Measurements from ENCODE around the gene EHBP1L1. TPM values are rescaled to one million over a fixed set of nuclear protein-coding genes. Genes with fewer than 3 reads are reported as not detected.

EHBP1L1 gene
- total and polyA plus RNA-seq, 2 of the 13 experiments (the other 11 are each of a cell fraction or from before 2014, with no cell fraction given) = 8.3 to 10.6 TPM

DNA sequence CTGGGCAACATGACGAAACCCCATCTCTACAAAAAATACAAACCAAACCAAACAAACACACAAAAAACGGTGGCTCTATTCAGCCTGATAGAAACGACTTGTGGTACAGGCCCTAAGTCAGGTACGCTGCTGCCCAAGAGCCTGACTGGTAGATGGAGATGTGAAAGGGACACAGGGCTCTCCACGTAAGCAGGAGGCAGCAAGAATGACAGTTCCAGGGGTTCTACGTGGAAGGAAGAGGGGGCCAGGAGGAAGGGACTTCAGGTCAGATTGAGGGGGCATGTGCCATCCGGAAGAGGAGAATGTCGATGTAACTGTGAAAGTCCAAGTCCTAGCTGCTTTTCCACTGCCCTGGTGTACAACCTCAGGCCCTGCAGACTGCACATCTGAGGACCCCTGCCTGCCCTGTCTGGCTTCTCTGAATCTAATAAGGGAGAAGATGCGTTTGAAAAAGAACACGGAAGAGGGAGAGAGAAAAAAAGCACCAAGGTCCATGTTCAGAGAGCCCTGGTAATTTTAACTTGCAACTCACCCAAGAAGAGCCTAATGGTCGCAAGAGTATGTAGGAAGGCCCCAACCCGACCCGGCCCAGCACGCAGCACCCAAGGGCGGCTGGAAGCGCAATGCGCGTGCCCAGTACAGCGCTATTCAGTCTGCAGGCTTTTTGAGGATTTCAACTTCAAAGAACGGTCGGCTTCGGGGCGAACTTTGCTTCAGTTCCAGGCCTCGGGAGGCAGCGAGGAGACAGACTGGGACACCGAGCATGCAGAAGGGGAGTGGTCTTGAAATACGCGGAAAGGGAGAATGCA, 6.5 kb upstream of the EHBP1L1 start (continued):
- TF ChIP-seq SMAD9 (CRISPR knock-in tag; IDR thresholded peaks at IDR 0.05) = peak; percentile 77; the same call in 1 of the 2 replicates
- TF ChIP-seq ZNF724P (CRISPR knock-in tag; IDR thresholded peaks at IDR 0.05; ENCODE audit: borderline replicate concordance) = 0 out of 2 replicates have a peak, but pooled peaks have one; percentile 28
- TF ChIP-seq NKX3-1 (CRISPR knock-in tag; IDR thresholded peaks at IDR 0.05) = peak; percentile 67
- TF ChIP-seq NR2F6 (IDR thresholded peaks at IDR 0.05) = no peak
- no peak for TF ChIP-seq NR2F6 (CRISPR knock-in tag; IDR thresholded peaks at IDR 0.05)
- 0 out of 2 replicates have a peak, but pooled peaks have one; percentile 28 for TF ChIP-seq HOXD1 (CRISPR knock-in tag; IDR thresholded peaks at IDR 0.05)
- TF ChIP-seq, protein P1, sequence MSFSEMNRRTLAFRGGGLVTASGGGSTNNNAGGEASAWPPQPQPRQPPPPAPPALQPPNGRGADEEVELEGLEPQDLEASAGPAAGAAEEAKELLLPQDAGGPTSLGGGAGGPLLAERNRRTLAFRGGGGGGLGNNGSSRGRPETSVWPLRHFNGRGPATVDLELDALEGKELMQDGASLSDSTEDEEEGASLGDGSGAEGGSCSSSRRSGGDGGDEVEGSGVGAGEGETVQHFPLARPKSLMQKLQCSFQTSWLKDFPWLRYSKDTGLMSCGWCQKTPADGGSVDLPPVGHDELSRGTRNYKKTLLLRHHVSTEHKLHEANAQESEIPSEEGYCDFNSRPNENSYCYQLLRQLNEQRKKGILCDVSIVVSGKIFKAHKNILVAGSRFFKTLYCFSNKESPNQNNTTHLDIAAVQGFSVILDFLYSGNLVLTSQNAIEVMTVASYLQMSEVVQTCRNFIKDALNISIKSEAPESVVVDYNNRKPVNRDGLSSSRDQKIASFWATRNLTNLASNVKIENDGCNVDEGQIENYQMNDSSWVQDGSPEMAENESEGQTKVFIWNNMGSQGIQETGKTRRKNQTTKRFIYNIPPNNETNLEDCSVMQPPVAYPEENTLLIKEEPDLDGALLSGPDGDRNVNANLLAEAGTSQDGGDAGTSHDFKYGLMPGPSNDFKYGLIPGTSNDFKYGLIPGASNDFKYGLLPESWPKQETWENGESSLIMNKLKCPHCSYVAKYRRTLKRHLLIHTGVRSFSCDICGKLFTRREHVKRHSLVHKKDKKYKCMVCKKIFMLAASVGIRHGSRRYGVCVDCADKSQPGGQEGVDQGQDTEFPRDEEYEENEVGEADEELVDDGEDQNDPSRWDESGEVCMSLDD (CRISPR knock-in tag; IDR thresholded peaks at IDR 0.05; ENCODE audit: borderline replicate concordance) = 0 out of 2 replicates have a peak, but pooled peaks have one; percentile 33
- no peak for TF ChIP-seq NBN (conservative IDR thresholded peaks at IDR 0.05)
- no peak for TF ChIP-seq NONO (IDR thresholded peaks at IDR 0.05)
- peak; percentile 62; the same call in 1 of the 2 replicates for TF ChIP-seq NONO (CRISPR knock-in tag; conservative IDR thresholded peaks at IDR 0.05)
- no peak for TF ChIP-seq ZNF557 (CRISPR knock-in tag; IDR thresholded peaks at IDR 0.05)
- TF ChIP-seq, protein P2, sequence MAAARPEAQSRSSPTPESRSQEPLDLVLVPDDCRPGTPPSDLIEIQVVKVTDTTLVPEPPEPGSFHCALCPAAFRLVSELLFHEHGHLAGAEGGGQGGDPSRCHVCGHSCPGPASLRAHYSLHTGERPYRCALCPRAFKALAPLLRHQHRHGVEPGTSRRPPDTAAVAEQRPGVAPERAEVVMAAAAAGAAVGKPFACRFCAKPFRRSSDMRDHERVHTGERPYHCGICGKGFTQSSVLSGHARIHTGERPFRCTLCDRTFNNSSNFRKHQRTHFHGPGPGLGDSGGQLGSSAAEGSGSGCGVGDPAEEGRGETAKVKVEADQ (CRISPR knock-in tag; IDR thresholded peaks at IDR 0.05; ENCODE audit: borderline replicate concordance) = no peak
- TF ChIP-seq ZNF670 (CRISPR knock-in tag; IDR thresholded peaks at IDR 0.05; ENCODE audit: borderline replicate concordance) = peak; percentile 58; the same call in 1 of the 2 replicates
- 0 out of 2 replicates have a peak, but pooled peaks have one; percentile 26 for TF ChIP-seq ZNF772 (CRISPR knock-in tag; IDR thresholded peaks at IDR 0.05)
- TF ChIP-seq NCOA1 (CRISPR knock-in tag; IDR thresholded peaks at IDR 0.05) = 0 out of 2 replicates have a peak, but pooled peaks have one; percentile 72
- TF ChIP-seq ARNT2 (CRISPR knock-in tag; IDR thresholded peaks at IDR 0.05; ENCODE audit: low read depth) = peak; percentile 47
- TF ChIP-seq, protein P3, sequence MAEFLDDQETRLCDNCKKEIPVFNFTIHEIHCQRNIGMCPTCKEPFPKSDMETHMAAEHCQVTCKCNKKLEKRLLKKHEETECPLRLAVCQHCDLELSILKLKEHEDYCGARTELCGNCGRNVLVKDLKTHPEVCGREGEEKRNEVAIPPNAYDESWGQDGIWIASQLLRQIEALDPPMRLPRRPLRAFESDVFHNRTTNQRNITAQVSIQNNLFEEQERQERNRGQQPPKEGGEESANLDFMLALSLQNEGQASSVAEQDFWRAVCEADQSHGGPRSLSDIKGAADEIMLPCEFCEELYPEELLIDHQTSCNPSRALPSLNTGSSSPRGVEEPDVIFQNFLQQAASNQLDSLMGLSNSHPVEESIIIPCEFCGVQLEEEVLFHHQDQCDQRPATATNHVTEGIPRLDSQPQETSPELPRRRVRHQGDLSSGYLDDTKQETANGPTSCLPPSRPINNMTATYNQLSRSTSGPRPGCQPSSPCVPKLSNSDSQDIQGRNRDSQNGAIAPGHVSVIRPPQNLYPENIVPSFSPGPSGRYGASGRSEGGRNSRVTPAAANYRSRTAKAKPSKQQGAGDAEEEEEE (CRISPR knock-in tag; IDR thresholded peaks at IDR 0.05; ENCODE audit: borderline replicate concordance) = peak; percentile 13; the same call in 1 of the 2 replicates
- peak; percentile 67; the same call in 1 of the 2 replicates for TF ChIP-seq HOXA9 (CRISPR knock-in tag; IDR thresholded peaks at IDR 0.05; ENCODE audit: borderline replicate concordance)
- 0 out of 2 replicates have a peak, but pooled peaks have one; percentile 19 for TF ChIP-seq ZNF598 (CRISPR knock-in tag; IDR thresholded peaks at IDR 0.05; ENCODE audit: borderline replicate concordance)
- peak; percentile 58; the same call in 1 of the 2 replicates for TF ChIP-seq EEA1 (CRISPR knock-in tag; IDR thresholded peaks at IDR 0.05; ENCODE audit: borderline replicate concordance)
- no peak for TF ChIP-seq MATR3 (CRISPR knock-in tag; IDR thresholded peaks at IDR 0.05)
- TF ChIP-seq, protein P4, sequence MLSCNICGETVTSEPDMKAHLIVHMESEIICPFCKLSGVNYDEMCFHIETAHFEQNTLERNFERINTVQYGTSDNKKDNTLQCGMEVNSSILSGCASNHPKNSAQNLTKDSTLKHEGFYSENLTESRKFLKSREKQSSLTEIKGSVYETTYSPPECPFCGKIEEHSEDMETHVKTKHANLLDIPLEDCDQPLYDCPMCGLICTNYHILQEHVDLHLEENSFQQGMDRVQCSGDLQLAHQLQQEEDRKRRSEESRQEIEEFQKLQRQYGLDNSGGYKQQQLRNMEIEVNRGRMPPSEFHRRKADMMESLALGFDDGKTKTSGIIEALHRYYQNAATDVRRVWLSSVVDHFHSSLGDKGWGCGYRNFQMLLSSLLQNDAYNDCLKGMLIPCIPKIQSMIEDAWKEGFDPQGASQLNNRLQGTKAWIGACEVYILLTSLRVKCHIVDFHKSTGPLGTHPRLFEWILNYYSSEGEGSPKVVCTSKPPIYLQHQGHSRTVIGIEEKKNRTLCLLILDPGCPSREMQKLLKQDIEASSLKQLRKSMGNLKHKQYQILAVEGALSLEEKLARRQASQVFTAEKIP (CRISPR knock-in tag; IDR thresholded peaks at IDR 0.05; ENCODE audit: borderline replicate concordance) = no peak
- TF ChIP-seq DNMT3B (CRISPR knock-in tag; conservative IDR thresholded peaks at IDR 0.05) = 0 out of 2 replicates have a peak, but pooled peaks have one; percentile 10

All from HepG2 (cell line).